GM12872 (cell line): ENCODE measurements around the gene TRABD2B.

ENCODE experiments used
- TF ChIP-seq, protein P1 (sequence below): IDR thresholded peaks from 3 replicates; pipeline ENCODE4 v1.5.1; 2011; ENCODE audit warnings: low read depth, mild to moderate bottlenecking, low read length, moderate library complexity; ENCODE audit not compliant: insufficient read depth

Gene TRABD2B

DNA sequence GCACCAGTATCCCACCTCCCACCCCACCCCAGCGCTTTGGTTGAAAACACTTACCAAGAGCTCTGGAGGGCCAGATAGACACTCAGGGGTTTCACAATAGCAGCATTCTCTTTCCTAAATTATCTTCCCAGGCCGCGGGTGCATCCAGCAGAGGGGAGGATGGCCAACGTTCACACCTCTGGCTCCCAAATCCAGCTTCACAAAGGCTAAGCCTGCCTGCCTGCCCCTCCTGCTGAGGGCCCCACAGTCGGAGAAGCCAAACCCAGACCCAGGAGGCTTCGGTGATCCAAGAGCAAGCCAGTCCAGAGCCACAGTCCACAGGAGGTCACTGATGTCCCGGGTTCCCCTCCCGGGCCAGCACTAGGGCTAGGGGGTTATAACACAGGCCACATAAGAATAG is 231.9 kb downstream of the TRABD2B start:
- TF ChIP-seq, protein P1, sequence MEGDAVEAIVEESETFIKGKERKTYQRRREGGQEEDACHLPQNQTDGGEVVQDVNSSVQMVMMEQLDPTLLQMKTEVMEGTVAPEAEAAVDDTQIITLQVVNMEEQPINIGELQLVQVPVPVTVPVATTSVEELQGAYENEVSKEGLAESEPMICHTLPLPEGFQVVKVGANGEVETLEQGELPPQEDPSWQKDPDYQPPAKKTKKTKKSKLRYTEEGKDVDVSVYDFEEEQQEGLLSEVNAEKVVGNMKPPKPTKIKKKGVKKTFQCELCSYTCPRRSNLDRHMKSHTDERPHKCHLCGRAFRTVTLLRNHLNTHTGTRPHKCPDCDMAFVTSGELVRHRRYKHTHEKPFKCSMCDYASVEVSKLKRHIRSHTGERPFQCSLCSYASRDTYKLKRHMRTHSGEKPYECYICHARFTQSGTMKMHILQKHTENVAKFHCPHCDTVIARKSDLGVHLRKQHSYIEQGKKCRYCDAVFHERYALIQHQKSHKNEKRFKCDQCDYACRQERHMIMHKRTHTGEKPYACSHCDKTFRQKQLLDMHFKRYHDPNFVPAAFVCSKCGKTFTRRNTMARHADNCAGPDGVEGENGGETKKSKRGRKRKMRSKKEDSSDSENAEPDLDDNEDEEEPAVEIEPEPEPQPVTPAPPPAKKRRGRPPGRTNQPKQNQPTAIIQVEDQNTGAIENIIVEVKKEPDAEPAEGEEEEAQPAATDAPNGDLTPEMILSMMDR: no peak

DNA sequence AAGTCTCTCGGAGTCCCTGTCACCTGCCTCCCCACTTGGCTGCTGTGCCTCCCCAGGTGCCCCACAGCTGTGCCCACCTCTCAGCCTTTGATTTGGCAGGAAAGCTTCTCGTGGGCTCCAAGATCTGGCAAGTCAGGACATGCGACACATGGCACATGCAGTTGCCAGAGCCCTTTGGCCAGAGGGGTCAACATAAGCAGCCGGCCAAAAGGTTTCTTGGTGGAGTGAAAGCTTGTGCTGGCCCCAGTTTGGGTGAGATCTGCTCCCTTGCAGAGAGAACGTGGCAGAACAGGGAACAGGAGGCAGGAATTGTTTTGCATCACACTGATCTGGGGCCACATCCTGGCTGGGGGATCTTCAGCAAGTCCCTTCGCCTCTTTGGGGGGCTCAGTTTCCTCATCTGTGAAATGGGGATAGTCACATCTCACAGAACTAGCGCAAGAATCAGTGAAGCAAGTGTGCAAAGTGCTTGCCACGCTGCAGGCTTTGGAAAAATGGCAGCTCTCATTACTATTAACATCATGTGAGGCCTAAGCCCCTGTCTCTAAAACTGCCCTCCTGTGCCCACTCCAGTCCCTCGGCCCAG is 232.6 kb downstream of the TRABD2B start:
- TF ChIP-seq, protein P1: no peak

DNA sequence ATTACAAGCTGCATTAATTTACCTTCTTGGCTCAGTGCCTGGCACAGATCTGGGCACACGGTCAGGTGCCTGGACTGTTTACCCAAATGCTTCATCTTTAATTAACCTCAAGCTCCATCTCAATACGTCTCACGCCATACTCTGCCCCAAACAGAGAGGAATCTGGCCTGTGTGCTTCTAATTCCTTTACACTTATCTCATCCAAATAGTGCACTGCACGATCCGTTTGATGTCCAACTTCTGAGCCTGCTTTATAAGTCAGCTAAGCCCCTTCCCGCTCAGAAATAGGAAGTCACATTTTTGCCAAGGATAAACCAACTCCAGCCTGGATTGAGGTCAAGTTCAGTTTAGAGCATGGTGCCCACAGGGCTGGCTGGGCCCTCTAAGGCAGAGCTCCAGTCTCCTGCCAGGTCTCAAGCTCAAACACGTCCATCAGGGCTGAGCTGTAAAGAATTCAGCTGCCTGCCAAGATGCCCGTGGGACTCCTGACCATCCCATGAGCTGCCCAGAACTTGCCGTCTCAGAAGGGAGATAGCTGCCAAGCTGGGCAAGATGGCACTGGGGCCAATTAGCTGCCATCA is 233.5 kb downstream of the TRABD2B start:
- TF ChIP-seq, protein P1: no peak

DNA sequence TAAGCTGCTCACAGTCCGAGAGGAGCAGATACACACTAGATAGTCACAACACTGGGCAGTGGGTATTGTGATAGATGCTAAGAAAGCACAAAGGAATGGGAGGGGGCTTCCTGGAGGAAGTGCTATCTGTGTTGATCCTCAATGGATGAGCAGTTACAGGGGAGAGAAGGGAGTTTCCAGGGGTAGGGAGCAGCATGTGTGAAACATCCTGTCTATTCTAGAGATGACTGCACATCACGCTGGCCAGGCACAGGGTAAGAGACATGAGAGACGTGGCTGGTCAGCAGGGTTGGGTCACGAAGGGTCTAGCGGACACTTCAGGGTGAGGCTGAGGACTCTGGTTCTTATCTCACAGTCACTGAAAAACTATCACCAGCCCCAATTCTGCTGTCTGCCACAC is 235.2 kb downstream of the TRABD2B start:
- TF ChIP-seq, protein P1: no peak

DNA sequence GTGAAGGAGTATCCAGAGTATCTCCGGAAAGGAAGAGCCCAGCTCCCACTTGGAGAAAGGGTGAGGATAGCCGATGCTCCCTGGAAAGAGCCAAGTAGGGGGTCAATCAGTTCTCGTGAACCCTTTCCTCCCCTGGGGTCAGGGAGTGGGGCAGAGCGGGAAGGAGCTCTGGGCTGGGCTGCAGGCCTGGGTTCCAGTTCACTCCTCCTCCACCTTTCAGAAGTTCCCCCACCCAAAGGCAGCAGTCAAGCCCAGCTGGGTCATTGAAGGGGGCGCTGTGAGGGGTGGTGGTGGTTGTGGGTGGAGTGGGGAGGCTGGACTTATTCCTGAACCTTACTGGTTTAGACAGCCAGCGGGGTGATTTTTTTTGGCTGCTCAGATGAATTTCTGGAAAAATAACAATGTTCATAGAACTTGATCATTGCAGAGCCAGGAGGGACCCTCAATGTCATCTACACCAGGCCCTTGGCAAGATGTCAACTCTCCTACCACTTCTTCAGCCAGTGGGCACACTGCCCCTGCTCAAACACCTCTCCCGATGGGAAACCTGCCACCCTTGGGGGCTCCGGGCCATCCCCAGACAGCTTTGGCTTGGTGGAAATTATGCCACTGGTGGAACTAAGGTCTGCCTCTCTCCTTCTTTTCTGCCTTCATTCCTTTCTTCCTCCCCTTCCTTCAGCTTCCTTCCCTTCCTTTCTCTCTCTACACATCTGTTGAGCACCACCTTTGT is 235.8 kb downstream of the TRABD2B start:
- TF ChIP-seq, protein P1: no peak

DNA sequence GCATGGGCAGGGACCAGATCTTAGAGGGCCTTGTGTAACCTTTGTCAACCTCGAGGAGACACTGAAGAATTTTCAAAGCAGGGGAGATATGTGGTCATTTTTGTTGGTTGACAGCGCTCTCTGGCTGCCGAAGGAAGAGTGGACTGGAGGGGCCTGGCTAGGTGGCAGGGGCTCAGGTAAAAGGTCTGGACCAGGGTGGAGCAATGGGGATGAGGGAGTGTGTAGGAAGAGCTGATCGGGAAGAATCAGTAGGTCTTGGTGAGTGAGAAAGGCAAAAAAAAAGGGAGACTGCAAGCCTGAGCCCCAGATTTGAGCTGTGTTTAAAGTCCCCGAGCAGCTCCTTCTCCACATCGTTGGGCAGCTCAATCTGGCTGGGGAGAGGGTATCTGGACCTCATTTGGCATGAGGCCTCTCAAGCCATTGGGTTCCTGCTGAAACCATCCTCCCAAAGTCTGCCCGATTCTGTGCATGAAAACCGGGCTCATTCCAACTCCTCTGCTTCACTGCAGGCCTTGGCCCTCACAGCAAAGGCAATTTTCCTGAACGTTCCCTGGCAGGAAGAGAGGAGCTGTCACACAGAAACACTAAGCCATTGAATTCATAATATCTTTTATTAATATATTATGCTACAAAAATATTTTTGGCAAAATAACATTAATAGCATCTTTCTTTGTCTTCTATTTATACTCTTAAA is 237.1 kb downstream of the TRABD2B start:
- TF ChIP-seq, protein P1: no peak

DNA sequence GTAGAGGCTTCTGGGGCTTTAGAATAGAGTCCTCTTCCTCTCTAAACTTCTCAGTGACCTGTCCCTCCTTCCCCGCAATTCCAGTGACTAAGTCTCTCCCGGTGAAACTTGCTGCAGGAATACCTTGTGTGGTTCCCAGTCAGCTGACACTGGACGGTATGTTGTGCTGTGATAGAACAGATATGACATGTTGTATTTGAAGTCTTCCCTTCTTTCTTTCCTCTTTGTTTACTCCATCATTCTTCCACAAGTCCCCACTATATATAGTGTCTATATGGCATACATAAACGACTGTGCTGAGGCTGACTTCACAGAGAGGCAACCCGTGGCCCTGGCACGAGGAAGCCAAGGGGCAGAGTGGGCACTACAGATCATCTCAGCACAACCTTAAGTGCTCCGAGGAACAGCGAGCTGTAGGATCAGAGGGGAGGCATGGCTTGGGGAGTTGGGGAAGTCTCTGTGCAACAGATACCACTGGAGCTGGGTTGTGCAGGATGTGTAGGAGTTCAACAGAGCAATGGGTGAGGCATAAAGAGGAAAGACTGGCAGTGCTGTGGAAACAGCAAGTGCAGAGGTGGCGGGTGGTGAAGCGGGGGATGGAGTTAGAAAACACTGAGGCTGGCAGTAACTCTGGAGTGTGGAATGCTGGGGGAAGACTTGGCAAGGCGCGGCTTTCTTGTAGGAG is 237.8 kb downstream of the TRABD2B start:
- TF ChIP-seq, protein P1: no peak
